Muscle layer of duodenum (tissue), 2 donors: ENCODE results near the gene ADAT1.

Experiments used
- H3K27ac ChIP-seq: one replicate; pipeline ENCODE4 v1.7.0; 2013; ENCODE audit warnings: mild to moderate bottlenecking, low read length
- H3K27me3 ChIP-seq: one replicate; pipeline ENCODE4 v1.7.0; 2013; ENCODE audit warnings: low read depth, mild to moderate bottlenecking, control low read depth, low read length
- H3K36me3 ChIP-seq, 2 donors: one replicate each; pipeline ENCODE4 v1.7.0; 2013; ENCODE audit warnings: low read length in 2 of 2, control low read depth in 1 of 2, mild to moderate bottlenecking in 1 of 2; ENCODE audit not compliant: insufficient read depth in 2 of 2, control insufficient read depth in 1 of 2
- H3K4me1 ChIP-seq, 2 donors: one replicate each; pipeline ENCODE4 v1.7.0; 2013; ENCODE audit warnings: low read length in 2 of 2, mild to moderate bottlenecking in 2 of 2, control low read depth in 1 of 2, moderate library complexity in 1 of 2; ENCODE audit not compliant: insufficient read depth in 2 of 2, control insufficient read depth in 1 of 2
- H3K4me3 ChIP-seq, 2 donors: one replicate each; pipeline ENCODE4 v1.7.0; 2013; ENCODE audit warnings: low read length in 2 of 2, low read depth in 1 of 2, mild to moderate bottlenecking in 1 of 2
- H3K9me3 ChIP-seq, 2 donors: one replicate each; pipeline ENCODE4 v1.7.0; 2013; ENCODE audit warnings: low read length in 2 of 2, control low read depth in 1 of 2, mild to moderate bottlenecking in 1 of 2; ENCODE audit not compliant: control insufficient read depth in 1 of 2
- donor health status: healthy.

ADAT1 gene

DNA sequence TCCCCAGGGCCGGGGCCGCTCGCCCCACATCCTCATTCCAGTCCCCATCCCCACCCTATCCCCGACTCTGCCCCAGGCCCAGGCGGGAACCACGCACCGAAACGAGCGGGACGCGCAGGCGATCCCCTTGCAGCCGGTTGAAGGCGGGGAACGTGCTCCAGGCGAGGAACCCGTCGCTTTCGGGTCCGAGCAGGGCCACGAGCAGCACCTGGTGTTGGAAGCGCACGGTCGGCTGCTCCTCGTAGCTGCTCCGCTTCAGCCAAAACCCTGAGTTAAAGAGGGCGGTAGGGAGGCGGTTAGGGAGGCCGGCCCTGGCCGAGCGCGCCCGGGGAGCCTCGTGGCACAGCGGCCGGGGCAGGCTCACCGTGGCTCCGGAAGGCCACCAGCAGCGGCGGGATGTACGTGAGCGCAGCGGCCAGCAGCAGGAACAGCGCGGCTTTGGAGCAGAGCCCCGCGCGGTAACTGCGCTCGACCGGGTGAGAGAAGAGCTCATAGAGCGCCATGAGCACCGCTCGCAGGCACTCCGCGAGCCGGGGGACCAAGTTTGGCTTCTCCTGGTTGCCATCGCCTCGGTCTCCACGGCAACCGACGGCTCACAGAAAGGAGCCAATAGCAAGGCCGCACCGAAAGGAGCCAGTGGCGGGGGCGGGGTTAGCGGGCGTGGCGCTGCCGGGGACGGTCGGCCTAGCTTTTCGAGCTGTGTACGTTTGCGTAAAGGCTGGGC lies 67.2 kb downstream of the ADAT1 start, which contains the start of gene TMEM231:
Gene TMEM231, minus strand, starts transcription at position 546 of the 724 bp plus-strand sequence. Its CDS starts 43 bp downstream, at position 503.
- Histone ChIP-seq H3K27me3 (no peaks in the 10 kb centered on the region), H3K4me1 (peaks cover 0 to 8% of the 10 kb centered on the region in 2 donors), H3K9me3 (no peaks in the 10 kb centered on the region), H3K4me3 (peak within 1 kb of the TSS; percentile 78 to 95), H3K36me3 (no peaks in the 10 kb centered on the region), H3K27ac (peak within 1 kb of the TSS; percentile 75)

DNA sequence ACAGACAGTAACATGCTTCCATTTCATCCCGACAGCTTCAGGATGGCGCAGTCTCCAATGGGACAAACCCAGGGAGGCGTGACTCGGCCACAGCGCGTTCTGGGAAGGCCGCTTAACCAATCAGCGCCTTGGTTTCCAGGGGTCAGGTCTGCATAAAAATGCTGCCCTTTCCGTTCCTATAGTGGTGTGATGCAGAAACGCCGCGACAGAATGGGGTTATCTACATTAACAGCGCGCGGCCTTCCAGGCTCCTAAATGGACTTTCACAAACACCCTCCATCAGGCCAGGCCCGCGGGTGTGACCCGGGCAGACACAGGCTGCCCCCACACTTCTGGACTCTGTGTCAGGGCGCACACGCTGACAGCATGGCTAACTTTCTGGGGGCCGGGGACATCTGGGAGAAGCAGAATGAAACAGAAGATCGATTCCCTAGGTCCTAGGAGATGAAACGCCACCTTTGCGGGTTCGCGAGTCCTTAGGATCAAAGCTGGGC lies 67.8 kb downstream of the ADAT1 start:
- peak overlapping the region; percentile 72 for H3K27ac ChIP-seq

DNA sequence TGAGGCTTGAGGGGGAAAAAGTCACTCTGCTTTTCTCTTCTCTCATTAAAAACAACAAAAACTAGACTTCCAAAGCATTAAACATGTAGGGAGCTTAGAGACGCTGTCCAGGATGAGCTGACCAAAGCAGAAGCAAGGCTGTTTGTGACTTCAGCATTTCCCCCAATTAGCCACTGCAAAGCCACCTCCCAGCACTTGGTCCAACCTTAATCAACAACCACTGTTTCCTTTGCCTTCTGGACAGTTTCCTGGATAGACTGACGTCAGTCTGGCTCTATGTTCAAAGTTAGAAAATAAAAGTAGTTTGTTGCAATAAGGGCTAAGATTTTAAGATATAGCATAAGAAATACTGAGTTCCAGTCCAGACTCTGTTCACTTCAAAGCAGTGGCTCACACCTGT lies 70.1 kb downstream of the ADAT1 start:
- H3K4me1 ChIP-seq, result peaks cover 0 to 8% of the 10 kb centered on the region in 2 donors
- no peaks in the 10 kb centered on the region for H3K9me3 ChIP-seq
- H3K27ac ChIP-seq, result no peak overlapping the region
- H3K36me3 ChIP-seq, result no peaks in the 10 kb centered on the region
- H3K27me3 ChIP-seq, result no peaks in the 10 kb centered on the region
- no peak overlapping the region for H3K4me3 ChIP-seq

More for the DNA sequence above, 67.8 kb downstream of the ADAT1 start:
- Histone ChIP-seq H3K9me3 (no peaks in the 10 kb centered on the region), H3K36me3 (no peaks in the 10 kb centered on the region), H3K4me3 (peak overlapping the region; percentile 78 to 95), H3K4me1 (peaks cover 0 to 8% of the 10 kb centered on the region in 2 donors), H3K27me3 (no peaks in the 10 kb centered on the region)

DNA sequence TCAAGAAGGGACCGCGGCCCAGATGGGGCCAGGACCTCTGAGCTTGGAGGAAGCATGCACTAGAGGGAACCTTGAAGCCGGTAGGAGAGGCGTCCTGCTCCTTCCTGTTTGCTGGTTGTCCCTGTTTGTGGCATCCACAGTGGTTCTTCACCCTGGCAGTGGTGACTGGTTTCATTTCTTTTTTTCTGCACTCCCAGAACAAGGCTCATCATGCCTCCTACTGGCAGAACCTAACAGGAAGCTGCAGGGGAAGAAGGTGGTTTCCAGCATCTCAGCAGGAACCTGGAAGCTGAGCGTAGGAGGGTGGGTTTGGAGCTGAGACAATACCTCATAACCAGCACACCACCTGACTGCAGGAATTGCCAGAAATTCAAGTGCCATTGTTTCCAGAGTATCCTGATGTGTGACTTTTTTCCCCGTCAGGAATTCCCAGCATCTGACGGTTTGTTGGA lies 72.8 kb downstream of the ADAT1 start:
- Histone ChIP-seq H3K9me3 (no peaks in the 10 kb centered on the region), H3K27ac (no peak overlapping the region), H3K4me3 (no peak overlapping the region)

More for the DNA sequence above, 72.8 kb downstream of the ADAT1 start:
- no peaks in the 10 kb centered on the region for H3K27me3 ChIP-seq
- peaks cover 0 to 5% of the 10 kb centered on the region in 2 donors for H3K4me1 ChIP-seq
- H3K36me3 ChIP-seq, result no peaks in the 10 kb centered on the region
